DMS53 treated with DMSO at 0.1 percent for 48 hours (cell line): ENCODE data around the gene GAK.
"Not testable (repeated sequence)": the region's sequence is repeated elsewhere in the genome, so short reads cannot be mapped to it uniquely, and the experiment has no call there.

Experiments
- DNase-seq: peaks from one replicate; lab custom pipeline; 2025; ENCODE audit not compliant: unreplicated experiment; lab: John Stamatoyannopoulos, UW

GAK gene

DNA sequence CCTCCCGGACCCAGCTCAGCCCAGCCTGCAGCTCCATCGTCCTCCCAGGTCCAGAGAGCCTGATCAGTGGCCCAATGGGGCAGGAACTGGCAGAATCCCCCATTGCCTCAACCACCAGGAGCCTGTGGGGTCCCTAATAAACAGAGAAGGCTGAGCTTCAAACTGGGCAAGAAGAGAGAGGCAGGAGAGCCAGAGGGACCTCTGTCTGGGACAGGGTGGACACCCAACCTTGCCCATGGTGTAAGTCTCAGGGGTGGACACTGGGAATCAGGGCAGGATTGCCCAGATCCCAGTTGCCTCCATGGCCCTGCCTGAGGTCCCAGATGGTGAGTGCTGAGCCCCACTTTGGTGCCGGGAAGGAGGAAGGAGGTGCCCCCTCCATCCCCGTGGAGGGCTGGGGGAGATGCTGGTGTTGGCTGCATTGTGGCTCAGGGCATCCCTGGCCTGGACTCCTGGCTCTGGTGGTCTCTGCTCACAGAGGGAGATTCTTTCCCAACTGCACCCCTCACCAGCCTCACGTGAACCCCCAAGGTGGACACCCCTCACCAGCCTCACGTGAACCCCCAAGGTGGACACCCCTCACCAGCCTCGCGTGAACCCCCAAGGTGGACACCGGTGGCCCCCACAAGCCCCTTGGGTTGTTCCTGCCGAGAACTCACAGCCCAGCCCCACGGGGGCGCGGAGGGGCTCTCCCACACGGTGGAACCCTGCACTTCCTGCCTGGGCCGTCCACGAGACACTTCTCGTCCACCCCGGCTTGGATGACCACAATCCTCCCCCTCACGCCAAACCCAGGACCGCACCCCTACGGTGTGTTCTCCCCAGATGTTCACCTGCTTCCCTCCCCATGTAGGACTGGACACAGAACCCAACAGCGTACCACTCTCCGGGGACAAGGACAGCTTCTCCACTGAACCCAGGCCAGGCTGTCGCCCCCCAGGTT lies 111.6 kb downstream of the GAK start:
- no peak for DNase-seq

DNA sequence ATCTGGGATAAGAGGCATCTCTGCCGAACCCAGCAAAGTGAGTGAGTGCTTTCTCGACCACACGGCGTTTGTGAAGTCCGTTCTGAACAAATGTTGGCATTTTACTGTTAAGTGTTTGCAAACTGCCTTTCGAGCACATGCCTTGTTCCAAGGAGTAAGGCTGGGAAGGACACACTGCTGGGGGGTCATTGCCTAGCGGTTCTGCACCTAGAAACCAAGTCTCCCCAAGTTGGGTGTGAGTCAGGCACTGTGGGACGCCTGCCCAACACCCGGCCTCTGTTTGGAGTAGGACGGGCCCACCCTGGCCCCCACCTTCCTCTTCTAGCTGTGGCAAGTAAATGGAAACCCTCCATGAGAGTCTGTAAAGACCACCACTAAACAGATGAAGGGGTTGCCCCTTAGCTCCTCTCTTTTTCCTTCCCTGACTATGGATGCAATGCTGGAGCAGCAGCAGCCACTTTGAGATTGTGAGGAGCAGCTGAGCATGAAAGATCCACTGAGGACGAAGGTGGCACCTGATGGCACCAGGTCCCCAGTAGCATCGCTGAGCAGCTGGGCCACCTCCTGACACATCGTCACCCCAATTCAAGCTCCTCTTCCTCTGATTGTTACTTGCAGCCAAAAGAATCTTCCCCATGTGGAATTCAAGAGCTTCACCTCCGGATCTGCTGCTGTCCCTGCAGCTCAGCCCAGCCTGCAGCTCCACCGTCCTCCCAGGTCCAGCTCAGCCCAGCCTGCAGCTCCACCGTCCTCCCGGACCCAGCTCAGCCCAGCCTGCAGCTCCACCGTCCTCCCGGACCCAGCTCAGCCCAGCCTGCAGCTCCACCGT lies 112.5 kb downstream of the GAK start:
- DNase-seq: no peak

DNA sequence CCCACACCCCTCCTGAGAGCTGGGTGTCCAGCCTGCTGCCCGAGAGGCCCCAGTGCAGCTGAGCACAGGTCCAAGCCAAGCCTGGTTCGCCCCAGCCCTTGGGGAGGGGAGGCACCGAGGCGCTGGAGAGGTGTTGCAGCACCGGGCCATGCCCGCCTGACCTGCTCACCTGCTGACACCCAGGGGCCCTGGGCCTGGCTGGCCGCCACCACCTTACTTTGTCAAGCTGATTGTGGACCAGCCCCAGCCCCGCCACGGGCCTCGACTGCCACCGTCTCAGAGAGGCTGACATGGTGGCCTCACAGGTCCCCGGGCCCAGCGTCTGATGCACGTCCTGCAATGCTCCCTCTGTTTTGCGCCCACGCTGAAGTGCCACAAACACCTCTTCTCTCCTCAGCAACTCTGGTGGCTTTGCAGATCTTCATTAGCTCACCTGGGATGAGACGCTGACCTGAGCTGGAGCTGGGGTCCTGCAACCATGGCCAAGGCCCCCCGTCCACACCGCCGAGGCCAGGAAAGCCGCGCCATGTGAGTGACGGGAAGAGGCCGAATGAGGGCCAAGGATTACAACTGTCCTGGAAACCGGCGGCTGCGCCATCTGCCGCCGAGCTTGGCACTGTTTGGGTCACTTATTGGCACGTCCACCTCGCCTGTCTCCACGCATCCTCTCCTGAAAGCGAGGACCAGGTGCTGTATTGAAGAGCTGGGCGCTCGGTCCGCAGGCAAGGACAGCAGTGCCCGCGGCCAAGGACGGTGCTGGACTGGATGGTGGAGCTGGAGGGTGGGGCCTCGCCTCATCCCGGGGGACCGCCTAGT lies 113.8 kb downstream of the GAK start:
- DNase-seq: no peak

DNA sequence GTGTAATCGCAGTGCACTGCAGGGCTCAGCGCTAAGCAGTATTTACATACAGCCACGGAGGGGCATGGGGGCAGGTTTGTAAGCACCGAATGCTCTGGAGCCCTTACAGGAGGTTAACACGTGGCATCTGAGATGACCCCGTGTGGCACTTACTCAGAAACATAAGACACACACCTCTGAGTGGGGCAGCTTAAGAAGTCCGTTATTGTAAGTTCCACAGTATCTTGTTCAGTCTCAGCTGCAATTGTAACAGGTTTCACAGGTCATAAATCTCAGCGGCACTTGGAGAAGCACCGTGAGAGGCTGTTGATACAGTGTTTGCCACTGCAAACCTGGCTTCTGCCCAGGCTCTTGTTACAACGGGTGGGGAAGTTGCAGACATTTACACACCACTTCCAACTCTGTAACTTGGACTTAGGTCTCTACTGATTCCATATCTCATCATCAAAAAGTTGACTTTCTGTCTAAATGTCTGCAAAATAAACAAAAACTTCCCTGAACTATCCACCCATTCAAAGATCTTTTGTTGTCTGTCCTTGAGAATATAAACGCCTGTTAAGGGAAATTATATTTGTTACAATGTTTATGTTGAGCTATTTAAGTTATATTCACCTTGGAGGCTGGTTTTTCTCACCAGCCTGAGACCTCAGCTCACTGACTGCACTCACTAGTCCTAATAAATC lies 116.5 kb downstream of the GAK start:
- DNase-seq: no peak

DNA sequence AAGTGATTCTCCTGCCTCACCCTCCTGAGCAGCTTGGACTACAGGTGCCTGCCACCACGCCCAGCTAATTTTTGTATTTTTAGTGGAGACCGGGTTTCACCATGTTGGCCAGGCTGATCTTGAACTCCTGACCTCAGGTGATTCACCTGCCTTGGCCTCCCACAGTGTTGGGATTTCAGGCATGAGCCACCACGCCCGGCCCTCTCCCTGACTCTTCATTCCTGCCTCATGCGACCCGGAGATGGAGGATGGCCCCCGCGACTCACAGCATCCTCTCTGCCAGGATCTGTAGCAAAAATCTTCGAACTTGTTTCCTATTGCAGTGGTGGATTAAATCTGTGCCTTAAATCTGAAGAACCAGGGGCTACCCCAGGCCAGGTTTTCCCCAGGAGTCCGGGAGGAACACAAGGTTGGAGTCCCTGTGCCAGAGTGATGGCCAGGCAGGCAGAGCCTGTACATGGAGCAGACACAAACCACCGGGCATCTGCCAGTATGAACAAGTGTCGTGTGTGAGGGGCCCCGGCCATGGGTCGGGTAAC lies 117.7 kb downstream of the GAK start:
- no peak for DNase-seq

DNA sequence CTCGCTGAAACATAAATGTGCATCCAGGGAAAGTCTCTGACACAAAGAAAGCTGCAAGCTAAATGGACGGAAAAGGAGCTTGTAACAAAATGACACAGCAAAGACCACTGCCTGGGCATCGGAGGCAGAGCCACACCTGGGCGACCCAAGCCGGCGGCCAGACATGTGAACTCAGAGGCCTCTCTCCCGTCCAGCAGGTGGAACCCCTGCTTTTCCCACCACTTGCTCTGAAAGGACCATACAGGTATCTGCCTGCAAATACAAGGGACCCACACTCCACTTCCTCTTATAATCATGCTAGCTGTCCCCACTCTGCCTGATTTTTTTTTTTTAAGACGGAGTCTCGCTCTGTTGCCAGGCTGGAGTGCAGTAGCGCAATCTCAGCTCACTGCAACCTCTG lies 118.2 kb downstream of the GAK start:
- no peak for DNase-seq

DNA sequence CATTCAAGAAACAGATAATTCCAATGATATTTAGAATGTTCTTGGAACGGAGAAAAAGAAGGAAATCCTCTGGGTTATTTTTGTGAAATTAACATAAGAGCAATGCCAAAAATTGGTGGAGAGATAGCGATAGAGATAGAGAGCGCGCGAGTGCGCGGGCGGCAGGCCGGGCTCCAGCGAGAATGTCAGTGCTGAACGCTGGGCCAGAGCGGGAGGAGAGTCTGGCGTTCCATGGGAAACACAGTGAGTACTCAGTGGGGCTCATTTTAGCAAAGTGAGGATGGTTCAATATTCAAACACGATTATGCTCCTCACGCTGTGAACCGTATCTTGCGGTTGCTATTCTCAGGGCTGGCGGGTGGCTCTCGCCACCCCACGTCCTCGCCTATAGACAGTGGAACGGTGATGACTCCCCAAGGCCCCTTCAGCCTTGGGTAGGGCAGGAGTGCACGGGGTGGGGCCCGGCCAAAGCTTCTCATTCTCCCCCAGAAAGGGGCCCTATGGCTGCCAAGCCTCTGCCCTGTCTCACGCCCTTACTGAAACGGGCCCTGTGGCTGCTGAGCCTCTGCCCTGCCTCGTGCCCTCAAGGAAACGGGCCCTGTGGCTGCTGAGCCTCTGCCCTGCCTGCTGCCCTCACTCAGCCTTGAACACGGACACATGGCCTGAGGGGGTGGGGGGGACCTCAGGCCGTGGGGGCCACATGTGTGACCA lies 123.1 kb downstream of the GAK start:
- DNase-seq: no peak

DNA sequence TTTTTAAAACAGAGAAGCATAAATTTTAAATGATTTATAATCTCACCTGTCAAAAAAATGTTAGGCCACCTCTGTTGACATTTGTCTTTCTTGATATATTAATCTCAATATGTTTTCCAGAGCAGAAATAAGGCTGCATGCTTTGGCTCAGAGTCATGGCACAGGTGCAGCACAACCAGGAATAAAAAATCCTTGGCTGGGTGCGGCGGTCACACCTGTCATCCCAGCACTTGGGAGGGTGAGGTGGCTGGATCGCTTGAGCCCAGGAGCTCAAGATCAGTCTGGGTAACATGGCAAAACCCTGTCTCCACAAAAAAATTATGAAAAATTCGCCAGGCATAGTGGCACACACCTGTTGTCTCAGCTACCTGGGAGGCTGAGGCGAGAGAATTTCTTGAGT lies 124.3 kb downstream of the GAK start:
- no peak for DNase-seq

DNA sequence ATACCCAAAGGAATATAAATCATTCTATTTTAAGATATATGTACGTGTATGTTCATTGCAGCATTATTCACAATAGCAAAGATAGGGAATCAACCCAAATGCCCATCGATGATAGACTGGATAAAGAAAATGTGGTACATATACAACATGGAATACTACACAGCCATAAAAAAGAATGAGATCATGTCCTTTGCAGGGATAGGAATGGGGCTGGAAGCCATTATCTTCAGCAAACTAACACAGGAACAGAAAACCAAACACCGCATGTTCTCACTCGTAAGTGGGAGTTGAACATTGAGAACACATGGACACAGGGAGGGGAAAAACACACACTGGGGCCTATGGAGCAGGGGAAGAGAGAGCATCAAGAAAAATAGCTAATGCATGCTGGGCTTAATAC lies 125.1 kb downstream of the GAK start:
- not testable (repeated sequence) for DNase-seq

DNA sequence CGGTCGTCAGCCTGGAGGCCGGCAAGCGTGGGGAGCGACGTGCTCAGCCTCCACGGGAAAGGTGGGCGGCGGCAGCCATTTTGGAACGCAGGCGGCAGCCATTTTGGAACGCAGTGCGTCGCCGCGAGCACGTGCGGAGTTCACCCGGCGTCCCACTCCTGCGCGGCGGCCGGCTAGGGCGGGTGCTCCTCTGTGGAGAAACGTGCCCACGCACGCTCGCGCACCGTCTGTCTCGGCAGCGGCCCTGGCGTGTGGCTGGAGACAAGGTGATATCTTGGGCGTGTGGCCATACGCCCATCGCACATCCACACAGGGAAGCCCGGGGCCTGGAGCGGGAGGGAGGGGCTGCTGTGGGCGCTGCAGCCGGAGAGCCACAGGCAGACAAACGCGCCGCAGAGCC lies 127.3 kb downstream of the GAK start:
- no peak for DNase-seq

DNA sequence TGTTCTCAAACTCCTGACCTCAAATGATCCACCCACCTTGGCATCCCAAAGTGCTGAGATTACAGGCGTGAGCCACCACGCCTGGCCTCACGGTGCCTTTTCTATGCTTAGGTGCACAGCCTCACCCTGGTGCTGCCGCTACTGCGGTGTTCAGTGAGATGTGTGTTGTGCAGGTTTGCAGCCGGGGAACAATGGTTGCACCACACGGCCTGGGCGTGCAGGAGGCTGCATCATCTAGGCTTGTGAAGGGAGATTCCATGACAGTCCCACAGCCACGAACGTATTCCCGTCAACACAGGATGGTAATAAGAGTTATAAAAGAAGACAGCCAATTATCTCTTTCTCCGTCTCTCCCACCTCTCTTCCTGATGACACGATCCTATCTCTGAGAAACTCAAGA lies 128.2 kb downstream of the GAK start:
- DNase-seq: no peak

DNA sequence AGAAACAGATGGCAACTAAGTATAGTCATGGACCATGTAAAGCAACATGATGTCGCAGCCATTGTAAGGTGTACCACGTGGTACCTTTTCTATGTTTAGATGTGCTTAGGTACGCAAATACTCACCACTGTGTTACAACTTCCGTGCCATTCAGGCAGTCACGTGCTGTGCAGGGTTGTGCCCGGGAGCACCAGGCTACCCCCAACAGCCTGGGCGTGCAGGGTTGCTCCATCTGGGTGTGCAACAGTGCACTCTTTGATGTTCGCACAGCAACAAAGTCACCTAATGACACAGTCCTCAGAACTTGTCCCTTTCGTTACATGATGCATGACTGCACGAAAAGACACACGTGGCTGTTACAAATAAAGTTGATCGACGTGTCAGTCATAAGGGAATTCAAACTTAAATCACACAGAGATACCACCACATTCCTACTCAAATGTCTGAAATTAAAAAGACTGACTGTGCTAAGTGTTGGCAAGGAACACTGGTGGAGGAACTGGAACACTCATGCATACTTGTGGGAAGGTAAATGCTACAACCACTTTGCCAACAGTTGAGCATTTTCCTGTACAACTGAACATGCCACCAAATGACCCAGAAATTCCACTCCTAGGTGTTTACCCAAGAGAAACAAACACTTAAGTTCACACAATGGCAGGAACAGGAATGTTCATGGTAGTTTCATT lies 130.5 kb downstream of the GAK start:
- DNase-seq: peak; percentile 87
